ENCODE data around the gene ZNF256. TPM values are rescaled to one million over a fixed set of nuclear protein-coding genes. Genes with fewer than 3 reads are reported as not detected.

The ZNF256 gene
- total RNA-seq, 1 donor from 2014 or later = 4.6 TPM

DNA sequence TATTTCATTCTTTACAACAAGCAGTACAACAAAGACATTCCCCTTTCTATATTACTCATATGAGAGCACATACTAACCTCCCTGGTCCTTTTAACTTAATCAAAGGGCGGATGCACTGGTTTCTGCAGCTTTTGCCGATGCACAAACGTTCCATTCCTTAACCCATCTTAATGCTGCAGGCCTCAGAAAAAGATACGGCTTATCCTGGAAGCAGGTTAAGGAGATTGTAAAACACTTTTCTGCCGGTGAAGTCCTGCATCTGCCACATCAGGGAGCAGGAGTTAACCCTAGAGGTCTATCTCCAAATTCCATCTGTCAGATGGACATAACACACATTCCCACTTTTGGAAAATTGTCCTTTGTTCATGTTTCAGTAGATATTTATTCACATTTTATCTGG lies 47.2 kb downstream of the ZNF256 start:
- intact Hi-C loops (cut with micrococcal nuclease) = no loop called here

Other genes starting within 250 kb of the ZNF256 start
- gene ZNF154, start 238.5 kb downstream of the ZNF256 start, total RNA-seq = 4.3 and 5.1 TPM in 2 replicates
- gene ZNF671, start 220.1 kb downstream of the ZNF256 start, total RNA-seq = 9.8 and 11.5 TPM in 2 replicates
- 9.0 and 13.1 TPM in 2 replicates for gene ZNF776, start 200.9 kb downstream of the ZNF256 start, total RNA-seq
- 16.8 and 17.2 TPM in 2 replicates for gene ZNF586, start 178.0 kb downstream of the ZNF256 start, total RNA-seq
- gene ZNF552, start 132.8 kb downstream of the ZNF256 start, total RNA-seq = 9.2 and 9.6 TPM in 2 replicates
- 20.5 and 20.6 TPM in 2 replicates for gene ZNF587B, start 117.4 kb downstream of the ZNF256 start, total RNA-seq
- 36.1 and 37.7 TPM in 2 replicates for gene ZNF587, start 97.8 kb downstream of the ZNF256 start, total RNA-seq
- 12.5 and 13.5 TPM in 2 replicates for gene ZNF814, start 58.7 kb downstream of the ZNF256 start, total RNA-seq
- 17.9 and 22.0 TPM in 2 replicates for gene ZNF417, start 31.1 kb downstream of the ZNF256 start, total RNA-seq
- 1.5 and 2.6 TPM in 2 replicates for gene ZNF418, start 12.3 kb downstream of the ZNF256 start, total RNA-seq
- gene C19orf18, start 26.8 kb upstream of the ZNF256 start, total RNA-seq = 0.30 and 0.34 TPM in 2 replicates
- 10.0 and 11.5 TPM in 2 replicates for gene ZNF606, start 55.1 kb upstream of the ZNF256 start, total RNA-seq
- gene ZSCAN1, start 86.3 kb upstream of the ZNF256 start, total RNA-seq = not detected in 2 replicates
- 0.09 TPM in 1 of 2 replicates, not detected in the other for gene ZNF135, start 111.6 kb upstream of the ZNF256 start, total RNA-seq
- 2.7 and 3.5 TPM in 2 replicates for gene ZSCAN18, start 150.5 kb upstream of the ZNF256 start, total RNA-seq
- 3.0 and 3.2 TPM in 2 replicates for gene ZNF329, start 203.1 kb upstream of the ZNF256 start, total RNA-seq
- 19.0 and 20.3 TPM in 2 replicates for gene ZNF274, start 235.4 kb upstream of the ZNF256 start, total RNA-seq